ES-I3 (cell line): ENCODE results near the gene TMEM114.

Experiments
- H3K36me3 ChIP-seq: 2 replicates; pipeline ENCODE4 v1.6.1; 2013; ENCODE audit warnings: mild to moderate bottlenecking, low read length, control low read depth, moderate library complexity; ENCODE audit not compliant: insufficient read depth
- H3K4me1 ChIP-seq: 2 replicates; pipeline ENCODE4 v1.6.1; 2013; ENCODE audit warnings: mild to moderate bottlenecking, control low read depth, low read length; ENCODE audit not compliant: insufficient read depth
- H3K9ac ChIP-seq: 2 replicates; pipeline ENCODE4 v1.6.1; 2013; ENCODE audit warnings: low read depth, mild to moderate bottlenecking, low read length, moderate library complexity
- H3K9me3 ChIP-seq: 2 replicates; pipeline ENCODE4 v1.6.1; 2013; ENCODE audit warnings: mild to moderate bottlenecking, low read length, moderate library complexity; ENCODE audit not compliant: control insufficient read depth, insufficient read depth

Gene TMEM114

DNA sequence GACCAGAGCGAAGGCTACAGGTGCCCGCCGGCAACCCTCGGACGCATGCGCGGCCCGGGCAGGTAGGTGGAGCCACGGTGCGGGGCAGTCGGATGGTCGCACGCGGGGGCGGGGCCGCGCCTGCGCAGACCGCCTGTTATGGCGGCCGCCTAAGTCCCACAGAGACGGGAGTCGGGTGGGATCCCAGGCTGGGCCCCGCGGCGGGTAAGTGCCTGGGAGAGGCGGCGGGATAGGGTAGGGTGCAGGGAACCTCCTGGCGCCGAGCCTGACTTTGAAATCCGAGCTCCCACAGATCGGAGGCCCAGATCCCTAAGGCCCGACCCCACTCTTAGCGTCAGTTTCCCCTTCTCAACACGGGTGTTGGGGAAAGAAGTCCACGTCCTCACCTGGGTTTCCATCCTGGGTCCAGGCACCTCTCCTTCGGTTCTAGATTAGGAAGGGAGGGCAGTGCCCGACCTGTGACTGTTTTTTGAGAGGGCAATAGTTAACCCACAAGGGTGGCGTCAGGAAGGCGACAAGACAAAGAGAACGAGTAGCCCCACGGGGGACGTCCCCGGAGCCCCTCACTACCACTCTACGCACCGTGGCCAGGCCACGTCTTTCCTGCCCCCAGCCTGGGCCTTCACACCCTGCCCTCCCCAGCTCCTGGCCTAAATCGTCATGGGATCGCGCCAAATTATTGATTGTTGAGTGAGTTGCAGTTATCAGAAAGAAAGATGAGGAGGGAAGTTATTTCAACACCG, 31.4 kb upstream of the TMEM114 start, which contains the start of gene METTL22:
Gene METTL22 (plus strand): TSS at position 127 of the 743 bp plus-strand sequence. CDS start 3,968 bp downstream, outside the sequence.
- no peaks in the 10 kb centered on the region for H3K9me3 ChIP-seq
- H3K36me3 ChIP-seq, result peaks cover 14% of the 10 kb centered on the region
- peak within 1 kb of the TSS; percentile 98 for H3K9ac ChIP-seq
- no peaks in the 10 kb centered on the region for H3K4me1 ChIP-seq

DNA sequence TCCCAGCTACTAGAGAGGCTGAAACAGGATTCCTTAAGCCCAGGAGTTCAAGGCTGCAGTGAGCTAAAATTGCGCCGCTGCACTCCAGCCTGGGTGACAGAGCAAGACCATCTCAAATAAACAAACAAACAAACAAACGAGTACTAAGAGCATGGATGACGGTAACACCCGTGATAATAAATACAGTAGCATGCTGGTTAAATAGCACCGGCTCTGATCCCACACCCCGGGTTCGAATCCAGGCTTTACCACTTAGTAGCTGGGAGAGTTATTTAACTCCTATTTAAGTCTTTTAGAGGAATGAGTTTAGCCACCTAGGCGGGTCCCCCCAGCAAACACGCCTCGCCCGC, 30.9 kb upstream of the TMEM114 start:
- Histone ChIP-seq H3K9me3 (no peaks in the 10 kb centered on the region), H3K9ac (peak overlapping the region; percentile 98), H3K4me1 (no peaks in the 10 kb centered on the region), H3K36me3 (peaks cover 12% of the 10 kb centered on the region)

DNA sequence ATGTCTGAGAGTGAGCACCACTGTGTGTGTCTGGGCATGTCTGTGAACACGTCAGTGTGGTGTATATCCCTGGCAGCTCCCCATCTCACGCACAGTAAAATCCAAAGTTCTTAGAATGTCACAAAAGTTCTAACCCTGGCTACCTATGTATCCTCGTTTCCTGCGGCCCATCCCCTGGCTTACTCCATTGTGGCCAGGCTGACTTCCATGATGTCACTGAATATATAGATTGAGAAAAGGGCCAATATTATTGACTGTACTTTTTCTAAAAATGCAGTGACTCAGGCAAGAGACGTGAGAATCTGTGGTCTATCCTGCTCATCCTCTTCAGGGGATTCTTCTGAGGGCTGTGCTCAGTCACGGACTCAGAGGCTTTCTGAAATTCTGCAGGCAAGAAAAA, 30.2 kb upstream of the TMEM114 start:
- H3K9me3 ChIP-seq, result no peaks in the 10 kb centered on the region
- peaks cover 6% of the 10 kb centered on the region; the same call in 1 of the 2 replicates for H3K36me3 ChIP-seq

DNA sequence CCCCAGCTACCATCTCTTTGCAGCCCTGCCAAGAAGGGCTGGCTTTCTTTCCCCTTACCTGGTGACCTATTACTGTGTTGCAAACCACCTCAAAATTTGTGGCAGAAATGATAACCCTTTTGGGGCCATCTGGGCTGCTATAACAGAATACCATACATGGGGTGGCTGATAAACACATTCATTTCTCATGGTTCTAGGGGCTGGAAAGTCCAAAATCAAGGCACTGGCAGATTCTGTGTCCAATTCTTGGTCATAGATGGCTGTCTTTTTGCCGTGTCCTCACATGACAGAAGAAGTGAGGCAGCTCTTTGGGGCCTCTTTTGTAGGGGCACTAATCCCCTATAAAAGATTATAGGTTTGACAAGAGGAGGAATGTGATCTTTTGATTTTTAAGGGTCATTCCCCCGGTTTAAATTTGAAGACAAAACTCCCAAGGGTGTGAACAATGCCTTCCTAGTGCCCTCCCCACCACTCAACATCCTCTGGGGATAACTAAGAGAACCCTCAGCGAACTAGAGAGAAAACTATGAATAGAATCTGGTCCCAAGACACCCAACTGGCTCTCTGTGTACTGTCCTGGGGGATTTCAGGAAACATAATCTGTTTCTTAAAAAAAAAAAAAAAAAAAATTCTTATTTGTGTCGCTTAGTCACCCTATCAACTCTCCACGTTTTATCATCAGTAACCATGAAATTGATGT, 29.5 kb upstream of the TMEM114 start:
- H3K9ac ChIP-seq, result no peak overlapping the region
- H3K36me3 ChIP-seq, result peaks cover 4% of the 10 kb centered on the region; the same call in 1 of the 2 replicates
- no peaks in the 10 kb centered on the region for H3K9me3 ChIP-seq
- no peaks in the 10 kb centered on the region for H3K4me1 ChIP-seq

More for the DNA sequence above, 30.2 kb upstream of the TMEM114 start:
- Histone ChIP-seq H3K9ac (no peak overlapping the region), H3K4me1 (no peaks in the 10 kb centered on the region)

DNA sequence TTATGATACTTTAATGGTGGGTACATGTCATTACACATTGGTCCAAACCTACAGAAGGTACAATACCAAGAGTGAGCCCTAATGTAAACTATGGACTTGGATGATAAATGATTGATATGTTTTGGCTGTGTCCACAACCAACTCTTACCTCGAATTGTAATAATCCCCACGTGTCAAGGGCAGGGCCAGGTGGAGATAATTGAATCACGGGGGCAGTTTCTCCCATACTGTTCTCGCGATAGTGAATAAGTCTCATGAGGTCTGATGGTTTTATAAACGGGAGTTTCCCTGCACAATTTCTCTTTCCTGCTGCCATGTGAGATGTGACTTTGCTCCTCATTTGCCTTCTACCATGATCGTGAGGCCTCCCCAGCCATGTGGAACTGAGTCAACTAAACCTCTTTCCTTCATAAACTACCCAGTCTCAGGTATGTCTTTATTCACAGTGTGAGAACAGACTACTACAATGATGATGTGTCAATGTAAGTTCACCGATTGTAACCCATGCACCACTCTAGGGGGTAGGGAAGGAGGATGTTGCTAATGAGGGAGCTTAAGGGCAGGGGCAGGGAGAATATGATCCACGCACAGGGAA, 24.2 kb upstream of the TMEM114 start:
- Histone ChIP-seq H3K36me3 (no peaks in the 10 kb centered on the region), H3K9ac (no peak overlapping the region), H3K9me3 (no peaks in the 10 kb centered on the region), H3K4me1 (no peaks in the 10 kb centered on the region)

DNA sequence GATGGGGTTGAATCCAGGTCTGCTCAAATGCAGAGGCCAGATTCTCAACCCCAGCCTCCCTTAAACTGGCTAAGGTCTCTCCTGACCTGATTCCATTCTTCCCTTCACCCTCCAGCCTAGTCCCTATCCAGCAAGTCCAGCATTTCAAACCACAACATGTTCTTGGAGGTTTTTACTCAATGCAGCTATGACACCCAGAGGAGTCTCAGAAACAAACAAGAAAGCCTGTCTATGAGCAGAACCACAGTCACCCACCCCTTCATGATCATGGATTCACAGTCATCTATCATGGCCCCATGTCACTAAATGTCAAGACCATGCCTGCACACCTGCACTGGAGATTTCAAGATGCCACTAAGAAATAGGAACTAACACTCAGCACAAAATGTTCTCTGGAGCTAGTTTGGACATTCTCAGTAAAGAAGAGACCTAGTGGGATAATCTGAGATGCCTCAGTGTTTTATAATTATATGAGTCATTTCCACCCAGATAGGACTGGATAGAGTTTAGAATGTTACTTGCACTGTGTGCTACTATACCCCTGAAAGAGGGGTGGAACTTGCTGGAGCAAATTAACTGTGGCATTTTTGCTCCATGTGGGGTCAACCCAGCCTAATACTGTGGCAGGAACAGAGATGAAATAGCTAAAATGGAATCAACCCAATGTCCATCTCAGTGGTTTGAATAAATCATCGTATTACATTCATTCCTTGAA, 21.7 kb upstream of the TMEM114 start:
- Histone ChIP-seq H3K36me3 (no peaks in the 10 kb centered on the region), H3K9ac (no peak overlapping the region), H3K4me1 (no peaks in the 10 kb centered on the region), H3K9me3 (no peaks in the 10 kb centered on the region)

DNA sequence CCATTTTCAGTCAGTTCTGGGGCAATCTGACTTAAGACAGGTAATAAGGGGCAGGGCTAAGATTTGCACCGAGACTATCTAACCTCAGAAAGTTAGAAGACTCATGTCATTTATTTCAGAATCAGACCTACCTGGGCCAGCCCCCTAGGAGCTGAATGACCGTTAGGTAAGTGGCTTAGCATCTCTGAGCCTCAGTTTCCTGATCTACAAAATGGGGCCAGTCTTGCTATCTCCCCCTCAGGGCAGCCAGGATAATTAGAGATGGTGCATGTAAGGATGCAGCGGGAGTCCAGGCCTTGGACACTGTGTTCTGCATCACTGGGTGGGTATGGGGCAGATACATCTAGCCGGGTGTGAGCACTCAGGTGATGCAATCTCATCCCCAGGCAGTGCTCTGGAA, 20.8 kb upstream of the TMEM114 start:
- H3K4me1 ChIP-seq, result no peaks in the 10 kb centered on the region
- H3K9ac ChIP-seq, result no peak overlapping the region
- H3K9me3 ChIP-seq, result no peaks in the 10 kb centered on the region
- no peaks in the 10 kb centered on the region for H3K36me3 ChIP-seq

DNA sequence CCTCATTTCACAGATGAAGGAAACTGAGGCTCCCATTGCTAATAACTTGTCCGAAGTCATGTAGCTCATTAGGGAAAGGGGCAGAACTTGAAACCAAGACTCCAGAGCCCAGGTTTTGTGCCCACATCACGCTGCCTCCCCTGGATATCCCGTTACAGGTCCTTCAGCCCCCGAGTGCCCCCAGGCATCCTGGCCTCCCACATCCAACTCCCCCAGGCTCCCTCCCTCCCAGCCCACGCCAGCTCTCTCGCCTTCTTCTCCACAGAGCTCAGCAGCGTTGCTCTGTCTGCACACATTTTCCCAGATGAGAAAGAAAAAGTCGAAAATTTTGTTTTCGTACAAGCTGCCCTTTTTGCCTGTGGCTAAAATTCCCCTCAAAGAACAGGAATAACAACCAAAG, 16.9 kb upstream of the TMEM114 start:
- H3K4me1 ChIP-seq, result no peaks in the 10 kb centered on the region
- no peak overlapping the region for H3K9ac ChIP-seq
- H3K36me3 ChIP-seq, result no peaks in the 10 kb centered on the region
- H3K9me3 ChIP-seq, result 0 out of 2 replicates have a peak, but pooled peaks cover 3% of the 10 kb centered on the region

DNA sequence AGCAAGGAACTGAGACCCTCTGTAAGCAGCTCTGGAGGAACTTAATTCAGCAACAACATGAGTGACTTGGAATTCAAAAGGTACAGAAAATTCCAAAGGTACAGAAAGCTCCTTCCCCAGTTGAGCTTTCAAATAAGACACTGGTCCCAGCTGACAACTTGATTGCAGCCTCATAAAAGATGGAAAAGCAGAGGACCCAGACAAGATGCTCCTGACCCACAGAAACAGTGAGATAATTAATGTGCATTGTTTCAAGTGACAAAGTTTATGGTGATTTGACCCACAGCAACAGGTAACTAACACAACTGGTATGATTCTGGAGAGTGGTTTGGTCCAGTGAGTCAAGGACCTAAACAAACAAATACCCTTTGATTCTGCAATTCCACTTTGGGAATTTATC, 15.2 kb upstream of the TMEM114 start:
- Histone ChIP-seq H3K36me3 (no peaks in the 10 kb centered on the region), H3K9ac (no peak overlapping the region), H3K4me1 (no peaks in the 10 kb centered on the region), H3K9me3 (peaks cover 9% of the 10 kb centered on the region; the same call in 1 of the 2 replicates)

DNA sequence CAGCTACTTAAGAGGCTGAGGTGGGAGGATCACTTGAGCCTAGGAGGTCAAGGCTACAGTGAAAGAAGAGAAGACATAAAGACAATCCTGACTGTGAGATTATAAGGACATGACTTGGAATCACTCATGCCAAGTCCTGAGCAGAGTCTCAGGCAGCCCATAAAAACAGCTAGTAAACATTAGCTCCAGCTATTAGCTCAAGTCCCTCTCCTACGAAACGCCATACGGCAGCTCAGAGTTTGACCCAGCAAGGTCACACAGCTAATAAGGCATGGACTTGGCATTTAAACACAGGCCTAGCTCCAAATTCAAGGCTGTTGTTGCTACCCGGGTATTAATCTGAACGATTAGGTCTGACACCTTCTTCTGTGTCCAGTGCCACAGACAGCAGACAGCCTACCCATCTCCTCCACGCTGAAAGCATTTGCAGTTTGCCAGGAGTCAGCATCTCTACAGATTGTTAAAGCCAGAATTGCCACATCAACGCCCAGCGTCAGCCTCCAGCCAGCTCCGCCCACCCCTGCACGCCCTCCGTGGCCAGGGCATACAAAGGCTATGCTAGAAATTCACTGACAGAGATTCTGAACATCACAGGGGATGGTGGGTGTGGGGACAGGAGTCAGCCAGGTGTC, 9.9 kb upstream of the TMEM114 start:
- H3K9ac ChIP-seq, result no peak overlapping the region
- no peaks in the 10 kb centered on the region for H3K4me1 ChIP-seq
- peaks cover 6% of the 10 kb centered on the region; the same call in 1 of the 2 replicates for H3K9me3 ChIP-seq
- no peaks in the 10 kb centered on the region for H3K36me3 ChIP-seq

DNA sequence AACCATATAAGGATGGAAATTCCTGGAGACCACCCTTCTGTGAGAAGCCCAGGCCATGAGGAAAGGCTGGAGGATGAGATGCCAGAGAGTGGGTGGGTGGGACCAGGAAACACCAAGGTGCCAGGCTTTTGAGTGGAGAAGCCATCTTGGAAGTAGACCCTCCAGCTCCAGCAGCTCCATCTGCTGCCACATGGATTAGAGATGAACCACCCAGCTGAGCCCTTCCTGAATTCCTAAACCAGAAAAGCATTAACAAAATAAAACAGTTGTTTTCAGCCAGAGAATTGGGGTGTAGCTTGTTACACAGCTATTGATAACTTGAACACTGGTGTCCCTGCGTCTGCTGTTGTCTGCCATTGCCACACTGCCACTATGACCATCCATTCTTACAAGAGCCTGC, 6.3 kb upstream of the TMEM114 start:
- Histone ChIP-seq H3K9me3 (no peaks in the 10 kb centered on the region), H3K4me1 (no peaks in the 10 kb centered on the region), H3K36me3 (no peaks in the 10 kb centered on the region), H3K9ac (no peak overlapping the region)

DNA sequence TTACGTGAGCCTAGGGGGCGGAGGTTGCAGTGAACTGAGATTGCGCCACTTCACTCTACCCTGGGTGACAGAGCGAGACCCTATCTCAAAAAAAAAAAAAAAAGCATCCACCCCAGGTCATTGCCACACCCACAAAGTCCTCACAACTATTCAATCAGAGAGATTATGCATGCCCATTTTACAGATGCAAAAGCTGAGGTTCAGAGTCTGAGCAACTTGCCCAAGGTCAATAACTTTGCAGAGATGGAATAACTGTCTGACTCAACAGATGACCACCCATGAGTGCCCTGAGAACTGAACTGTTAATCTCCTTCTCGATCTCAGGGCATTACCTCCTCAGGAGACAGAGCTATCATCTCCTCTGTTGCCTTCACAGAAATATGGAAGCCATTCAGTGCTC, 5.5 kb upstream of the TMEM114 start:
- no peak overlapping the region for H3K9ac ChIP-seq
- H3K4me1 ChIP-seq, result no peaks in the 10 kb centered on the region
- H3K9me3 ChIP-seq, result no peaks in the 10 kb centered on the region
- no peaks in the 10 kb centered on the region for H3K36me3 ChIP-seq

DNA sequence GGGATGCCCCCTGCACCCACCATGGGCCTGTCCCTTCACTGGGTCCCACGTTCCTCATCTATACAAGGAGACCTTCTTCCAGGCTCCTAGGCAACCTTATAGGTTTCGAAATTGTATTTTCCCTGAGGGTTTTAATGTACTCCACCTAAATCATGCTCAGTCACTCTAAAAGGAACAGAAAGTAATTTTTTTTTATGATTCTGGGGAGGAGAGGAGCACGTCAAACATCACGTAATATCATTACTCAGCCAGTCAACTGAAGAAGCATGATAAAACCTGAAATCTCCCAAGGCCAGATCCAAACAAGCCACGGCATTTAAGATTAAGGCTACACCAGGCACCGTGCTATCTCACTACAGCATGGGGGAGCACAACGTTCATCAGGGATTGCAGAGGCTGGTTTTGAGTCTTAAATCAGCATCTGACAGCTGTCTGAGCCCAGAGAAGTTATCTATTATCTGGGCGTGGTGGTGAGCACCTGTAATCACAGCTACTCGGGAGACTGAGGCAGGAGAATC, 3.9 kb upstream of the TMEM114 start:
- Histone ChIP-seq H3K4me1 (no peaks in the 10 kb centered on the region), H3K9me3 (no peaks in the 10 kb centered on the region), H3K9ac (no peak overlapping the region), H3K36me3 (no peaks in the 10 kb centered on the region)

DNA sequence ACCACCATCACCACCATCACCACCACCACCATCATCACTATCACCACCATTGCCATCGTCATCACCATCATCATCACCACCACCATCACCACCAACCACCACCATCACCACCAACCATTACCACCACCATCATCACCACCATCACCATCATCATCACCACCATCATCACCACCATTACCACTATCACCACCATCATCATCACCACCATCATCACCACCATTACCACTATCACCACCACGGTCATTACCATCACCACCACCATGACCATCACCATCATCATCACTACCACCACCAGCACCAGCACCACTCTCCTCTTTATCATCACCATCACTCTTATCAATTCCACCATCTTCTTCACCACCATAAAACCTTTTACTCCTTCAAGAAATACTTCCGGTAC, 1.1 kb upstream of the TMEM114 start:
- no peaks in the 10 kb centered on the region for H3K36me3 ChIP-seq
- no peaks in the 10 kb centered on the region for H3K4me1 ChIP-seq
- H3K9ac ChIP-seq, result no peak overlapping the region
- H3K9me3 ChIP-seq, result no peaks in the 10 kb centered on the region
